ENCODE results near the gene UGT8.

- TF ChIP-seq, protein P1, sequence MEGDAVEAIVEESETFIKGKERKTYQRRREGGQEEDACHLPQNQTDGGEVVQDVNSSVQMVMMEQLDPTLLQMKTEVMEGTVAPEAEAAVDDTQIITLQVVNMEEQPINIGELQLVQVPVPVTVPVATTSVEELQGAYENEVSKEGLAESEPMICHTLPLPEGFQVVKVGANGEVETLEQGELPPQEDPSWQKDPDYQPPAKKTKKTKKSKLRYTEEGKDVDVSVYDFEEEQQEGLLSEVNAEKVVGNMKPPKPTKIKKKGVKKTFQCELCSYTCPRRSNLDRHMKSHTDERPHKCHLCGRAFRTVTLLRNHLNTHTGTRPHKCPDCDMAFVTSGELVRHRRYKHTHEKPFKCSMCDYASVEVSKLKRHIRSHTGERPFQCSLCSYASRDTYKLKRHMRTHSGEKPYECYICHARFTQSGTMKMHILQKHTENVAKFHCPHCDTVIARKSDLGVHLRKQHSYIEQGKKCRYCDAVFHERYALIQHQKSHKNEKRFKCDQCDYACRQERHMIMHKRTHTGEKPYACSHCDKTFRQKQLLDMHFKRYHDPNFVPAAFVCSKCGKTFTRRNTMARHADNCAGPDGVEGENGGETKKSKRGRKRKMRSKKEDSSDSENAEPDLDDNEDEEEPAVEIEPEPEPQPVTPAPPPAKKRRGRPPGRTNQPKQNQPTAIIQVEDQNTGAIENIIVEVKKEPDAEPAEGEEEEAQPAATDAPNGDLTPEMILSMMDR (IDR thresholded peaks at IDR 0.05; ENCODE audit: low read length) = no peak
- TF ChIP-seq EZH2 (IDR thresholded peaks at IDR 0.05; ENCODE audit: borderline replicate concordance, low read length) = no peak
These were observed 99.6 kb downstream of the UGT8 start for GRCh38 chr4:114698231-114698630.
